Neural cell (in vitro differentiated cells): Measurements from ENCODE around the gene TOM1. TPM values are rescaled to one million over a fixed set of nuclear protein-coding genes. Genes with fewer than 3 reads are reported as not detected.

Experiments
- H2AFZ ChIP-seq: fragments of 200-600, 300-800 bp; sonication (generic), shearing (Covaris generic); 2 replicates; pipeline ENCODE4 v1.6.0; 2014; ENCODE audit warnings: low read depth, mild to moderate bottlenecking, antibody characterized with exemption, low read length, moderate library complexity
- H3F3A ChIP-seq: fragments of 200-600 bp; shearing (Covaris generic); 2 replicates; pipeline ENCODE4 v1.6.1; 2016; ENCODE audit warnings: mild to moderate bottlenecking, moderate library complexity, mixed read lengths, antibody characterized with exemption, low read length; ENCODE audit not compliant: insufficient read depth, poor library complexity, severe bottlenecking
- H3K27ac ChIP-seq: fragments of 200-600, 300-800 bp; sonication (generic), shearing (Covaris generic); 2 replicates; pipeline ENCODE4 v1.5.1; 2014; ENCODE audit warnings: mild to moderate bottlenecking, low read length, moderate library complexity
- H3K27me3 ChIP-seq: fragments of 300-800, 200-600 bp; sonication (generic), shearing (Covaris generic); 2 replicates; pipeline ENCODE4 v1.6.0; 2014; ENCODE audit warnings: mild to moderate bottlenecking, low read depth, low read length, moderate library complexity; ENCODE audit not compliant: insufficient read depth
- H3K36me3 ChIP-seq: fragments of 300-800, 200-600 bp; sonication (generic), shearing (Covaris generic); 2 replicates; pipeline ENCODE4 v1.5.1; 2014; ENCODE audit warnings: mild to moderate bottlenecking, antibody characterized with exemption, low read length, moderate library complexity; ENCODE audit not compliant: insufficient read depth
- H3K4me2 ChIP-seq: fragments of 300-800, 200-600 bp; sonication (generic), shearing (Covaris generic); 2 replicates; pipeline ENCODE4 v1.6.0; 2014; ENCODE audit warnings: mild to moderate bottlenecking, low read length
- H3K4me3 ChIP-seq: fragments of 300-800, 200-600 bp; sonication (generic), shearing (Covaris generic); 2 replicates; pipeline ENCODE4 v1.5.1; 2014; ENCODE audit warnings: mild to moderate bottlenecking, low read length, moderate library complexity
- H3K79me2 ChIP-seq: fragments of 200-600 bp; shearing (Covaris generic); replicated peaks from 2 replicates; pipeline ENCODE4 v1.6.0; 2014; ENCODE audit warnings: mild to moderate bottlenecking, low read length, moderate library complexity; ENCODE audit not compliant: insufficient read depth
- H3K9ac ChIP-seq: fragments of 300-800, 200-600 bp; sonication (generic), shearing (Covaris generic); 2 replicates; pipeline ENCODE4 v1.6.1; 2016; ENCODE audit warnings: mild to moderate bottlenecking, low read length, mixed read lengths
- H3K9me2 ChIP-seq: fragments of 200-600 bp; shearing (Covaris generic); 2 replicates; pipeline ENCODE4 v1.6.1; 2016; ENCODE audit warnings: mild to moderate bottlenecking, low read length, mixed read lengths; ENCODE audit not compliant: insufficient read depth
- H3K9me3 ChIP-seq: fragments of 200-600, 300-800 bp; sonication (generic), shearing (Covaris generic); 2 replicates; pipeline ENCODE4 v1.6.1; 2016; ENCODE audit warnings: mild to moderate bottlenecking, mixed run types, low read length, moderate library complexity, mixed read lengths
- H4K20me1 ChIP-seq: fragments of 200-600 bp; shearing (Covaris generic); 2 replicates; pipeline ENCODE4 v1.6.1; 2016; ENCODE audit warnings: mild to moderate bottlenecking, mixed run types; ENCODE audit not compliant: insufficient read depth
- EP300 ChIP-seq: fragments of 450-650 bp; conservative IDR thresholded peaks from 2 replicates; pipeline ENCODE4 v1.6.1; 2014; ENCODE audit warnings: antibody characterized with exemption, mild to moderate bottlenecking, moderate library complexity; ENCODE audit not compliant: poor library complexity, severe bottlenecking
- EZH2 ChIP-seq: fragments of 200-600, 300-800 bp; shearing (Covaris generic), sonication (generic); IDR thresholded peaks from 2 replicates; pipeline ENCODE4 v1.6.1; 2014; ENCODE audit warnings: antibody characterized with exemption, low read length, borderline replicate concordance, mild to moderate bottlenecking; ENCODE audit not compliant: insufficient read depth, poor library complexity, severe bottlenecking
- MXI1 ChIP-seq: fragments of 450-650 bp; conservative IDR thresholded peaks from 2 replicates; pipeline ENCODE4 v1.6.1; 2014; ENCODE audit warnings: antibody characterized with exemption, mild to moderate bottlenecking; ENCODE audit not compliant: poor library complexity, severe bottlenecking
- POLR2AphosphoS5 ChIP-seq: IDR thresholded peaks from 2 replicates; pipeline ENCODE4 v1.6.1; 2012
- RAD21 ChIP-seq: fragments of 450-650 bp; conservative IDR thresholded peaks from 2 replicates; pipeline ENCODE4 v1.6.1; 2014; ENCODE audit warnings: antibody characterized with exemption, mild to moderate bottlenecking, moderate library complexity
- SMC3 ChIP-seq: fragments of 450-650 bp; conservative IDR thresholded peaks from 2 replicates; pipeline ENCODE4 v1.6.1; 2014; ENCODE audit warnings: antibody characterized with exemption, mild to moderate bottlenecking, moderate library complexity; ENCODE audit not compliant: poor library complexity
- TAF1 ChIP-seq: IDR thresholded peaks from 2 replicates; pipeline ENCODE4 v1.6.1; 2012; ENCODE audit warnings: low read depth
- polyA plus RNA-seq: library from polyadenylated mRNA; depleted of rRNA; stranded (reverse); fragments of >200 nt; gene quantifications from 2 replicates; pipeline ENCODE4 v1.2.3, GENCODE V29; 2014
- TF ChIP-seq, protein P1 (sequence below): IDR thresholded peaks from 2 replicates; pipeline ENCODE4 v1.6.1; 2012; ENCODE audit warnings: borderline replicate concordance
- TF ChIP-seq, protein P2 (sequence below): fragments of 450-650 bp; IDR thresholded peaks from 2 replicates; pipeline ENCODE4 v1.5.1; 2014; ENCODE audit warnings: antibody characterized with exemption, mild to moderate bottlenecking, moderate library complexity; ENCODE audit not compliant: poor library complexity, severe bottlenecking

Gene TOM1
- polyA plus RNA-seq, 1 donor from 2014 or later: 13.3 TPM

DNA sequence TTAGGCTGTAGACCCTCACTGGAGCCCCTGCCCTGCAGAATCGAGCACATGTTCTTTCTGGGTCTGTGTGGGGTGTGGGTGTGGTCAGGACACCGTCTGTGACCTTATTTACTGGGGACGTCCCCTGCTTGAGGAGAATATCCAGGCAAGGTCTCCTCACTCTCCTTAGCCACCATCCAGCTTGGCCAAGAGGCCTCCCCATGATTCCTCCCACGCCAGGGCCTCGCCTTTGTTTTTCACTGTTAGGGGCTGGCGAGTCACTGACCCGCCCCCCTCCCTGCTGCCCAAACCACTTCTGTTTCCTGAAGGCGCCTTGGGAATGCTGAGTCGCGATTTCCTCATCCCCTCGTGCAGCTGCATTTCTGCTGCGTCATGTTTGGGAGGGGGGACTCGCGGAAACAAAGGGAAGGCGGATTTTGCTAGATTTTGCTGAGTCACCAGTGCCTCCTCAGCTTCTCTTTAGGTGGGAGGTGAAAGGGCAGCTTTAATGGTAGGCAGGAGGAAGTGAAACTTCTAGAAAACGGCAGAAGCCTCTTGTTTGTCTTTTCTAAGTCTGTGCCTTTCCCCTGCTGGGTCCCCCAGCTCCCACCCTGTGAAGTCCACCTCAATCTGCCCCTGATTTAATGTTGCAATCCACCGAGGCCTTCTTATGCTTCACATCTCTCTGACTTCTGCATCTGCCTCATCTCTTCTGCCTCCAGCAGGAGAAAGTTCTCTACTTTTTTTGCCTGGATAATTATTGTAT lies 77.2 kb downstream of the TOM1 start:
- no peaks in the 10 kb centered on the region for H3K9me3 ChIP-seq
- TF ChIP-seq EZH2 (no peak), POLR2AphosphoS5 (no peak), TAF1 (no peak), EP300 (no peak), RAD21 (no peak), MXI1 (no peak), SMC3 (no peak)
- TF ChIP-seq, protein P1, sequence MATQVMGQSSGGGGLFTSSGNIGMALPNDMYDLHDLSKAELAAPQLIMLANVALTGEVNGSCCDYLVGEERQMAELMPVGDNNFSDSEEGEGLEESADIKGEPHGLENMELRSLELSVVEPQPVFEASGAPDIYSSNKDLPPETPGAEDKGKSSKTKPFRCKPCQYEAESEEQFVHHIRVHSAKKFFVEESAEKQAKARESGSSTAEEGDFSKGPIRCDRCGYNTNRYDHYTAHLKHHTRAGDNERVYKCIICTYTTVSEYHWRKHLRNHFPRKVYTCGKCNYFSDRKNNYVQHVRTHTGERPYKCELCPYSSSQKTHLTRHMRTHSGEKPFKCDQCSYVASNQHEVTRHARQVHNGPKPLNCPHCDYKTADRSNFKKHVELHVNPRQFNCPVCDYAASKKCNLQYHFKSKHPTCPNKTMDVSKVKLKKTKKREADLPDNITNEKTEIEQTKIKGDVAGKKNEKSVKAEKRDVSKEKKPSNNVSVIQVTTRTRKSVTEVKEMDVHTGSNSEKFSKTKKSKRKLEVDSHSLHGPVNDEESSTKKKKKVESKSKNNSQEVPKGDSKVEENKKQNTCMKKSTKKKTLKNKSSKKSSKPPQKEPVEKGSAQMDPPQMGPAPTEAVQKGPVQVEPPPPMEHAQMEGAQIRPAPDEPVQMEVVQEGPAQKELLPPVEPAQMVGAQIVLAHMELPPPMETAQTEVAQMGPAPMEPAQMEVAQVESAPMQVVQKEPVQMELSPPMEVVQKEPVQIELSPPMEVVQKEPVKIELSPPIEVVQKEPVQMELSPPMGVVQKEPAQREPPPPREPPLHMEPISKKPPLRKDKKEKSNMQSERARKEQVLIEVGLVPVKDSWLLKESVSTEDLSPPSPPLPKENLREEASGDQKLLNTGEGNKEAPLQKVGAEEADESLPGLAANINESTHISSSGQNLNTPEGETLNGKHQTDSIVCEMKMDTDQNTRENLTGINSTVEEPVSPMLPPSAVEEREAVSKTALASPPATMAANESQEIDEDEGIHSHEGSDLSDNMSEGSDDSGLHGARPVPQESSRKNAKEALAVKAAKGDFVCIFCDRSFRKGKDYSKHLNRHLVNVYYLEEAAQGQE: no peak
- TF ChIP-seq, protein P2, sequence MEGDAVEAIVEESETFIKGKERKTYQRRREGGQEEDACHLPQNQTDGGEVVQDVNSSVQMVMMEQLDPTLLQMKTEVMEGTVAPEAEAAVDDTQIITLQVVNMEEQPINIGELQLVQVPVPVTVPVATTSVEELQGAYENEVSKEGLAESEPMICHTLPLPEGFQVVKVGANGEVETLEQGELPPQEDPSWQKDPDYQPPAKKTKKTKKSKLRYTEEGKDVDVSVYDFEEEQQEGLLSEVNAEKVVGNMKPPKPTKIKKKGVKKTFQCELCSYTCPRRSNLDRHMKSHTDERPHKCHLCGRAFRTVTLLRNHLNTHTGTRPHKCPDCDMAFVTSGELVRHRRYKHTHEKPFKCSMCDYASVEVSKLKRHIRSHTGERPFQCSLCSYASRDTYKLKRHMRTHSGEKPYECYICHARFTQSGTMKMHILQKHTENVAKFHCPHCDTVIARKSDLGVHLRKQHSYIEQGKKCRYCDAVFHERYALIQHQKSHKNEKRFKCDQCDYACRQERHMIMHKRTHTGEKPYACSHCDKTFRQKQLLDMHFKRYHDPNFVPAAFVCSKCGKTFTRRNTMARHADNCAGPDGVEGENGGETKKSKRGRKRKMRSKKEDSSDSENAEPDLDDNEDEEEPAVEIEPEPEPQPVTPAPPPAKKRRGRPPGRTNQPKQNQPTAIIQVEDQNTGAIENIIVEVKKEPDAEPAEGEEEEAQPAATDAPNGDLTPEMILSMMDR: no peak
- no peaks in the 10 kb centered on the region for H3F3A ChIP-seq
- H3K27me3 ChIP-seq: peaks cover 12% of the 10 kb centered on the region
- H4K20me1 ChIP-seq: no peaks in the 10 kb centered on the region
- H3K27ac ChIP-seq: no peak overlapping the region
- no peaks in the 10 kb centered on the region for H3K9me2 ChIP-seq
- no peak overlapping the region for H3K4me3 ChIP-seq
- no peak overlapping the region for H2AFZ ChIP-seq
- H3K4me2 ChIP-seq: no peak overlapping the region
- no peaks in the 10 kb centered on the region for H3K36me3 ChIP-seq
- H3K79me2 ChIP-seq: no peaks in the 10 kb centered on the region
- no peak overlapping the region for H3K9ac ChIP-seq

- Histone ChIP-seq H3K9ac (no peak overlapping the region), H3F3A (no peaks in the 10 kb centered on the region), H3K27ac (no peak overlapping the region), H3K9me3 (no peaks in the 10 kb centered on the region), H3K27me3 (peaks cover 13% of the 10 kb centered on the region), H3K4me2 (no peak overlapping the region), H4K20me1 (no peaks in the 10 kb centered on the region), H2AFZ (no peak overlapping the region), H3K36me3 (no peaks in the 10 kb centered on the region), H3K79me2 (no peaks in the 10 kb centered on the region), H3K9me2 (no peaks in the 10 kb centered on the region), H3K4me3 (no peak overlapping the region)
- TF ChIP-seq EP300 (no peak), EZH2 (no peak), POLR2AphosphoS5 (no peak), MXI1 (no peak), TAF1 (no peak), SMC3 (no peak), RAD21 (no peak)
- TF ChIP-seq, protein P1: no peak
- TF ChIP-seq, protein P2: no peak
Observed at GRCh38 chr22:35377735-35378134, 78.0 kb downstream of the TOM1 start.
